ENCODE results near the gene COL23A1. TPM values are rescaled to one million over a fixed set of nuclear protein-coding genes. Genes with fewer than 3 reads are reported as not detected.

The COL23A1 gene
- polyA plus RNA-seq, 3 donors = 0.11 to 0.21 TPM; not detected in 1

DNA sequence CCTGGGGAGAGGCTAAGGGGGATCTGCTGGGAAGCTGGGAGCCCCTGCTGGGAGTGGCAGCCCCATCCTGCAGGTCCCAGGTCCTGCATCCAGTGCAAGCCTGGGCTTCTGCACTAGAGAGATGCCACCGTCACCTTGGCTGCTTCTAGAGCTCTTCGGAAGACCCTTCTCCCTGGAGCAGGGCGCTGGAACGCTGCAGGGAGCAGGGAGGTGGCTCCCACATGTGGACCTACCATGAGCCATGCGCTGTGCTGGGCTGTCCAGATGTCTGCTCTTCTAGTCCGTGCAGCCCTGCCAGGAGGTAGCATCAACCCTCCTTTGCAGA lies 266.7 kb downstream of the COL23A1 start:
- Histone ChIP-seq H3K4me3 (replicated peaks in 1 of 3; ENCODE audit: low read depth in 2 of 3, low read length in 3 of 3) (no peak overlapping the region), H3K36me3 (replicated peaks in 1 of 2; ENCODE audit: control insufficient read depth in 1 of 2, insufficient read depth in 2 of 2, low read length in 2 of 2) (no peaks in the 10 kb centered on the region), H3K27me3 (ENCODE audit: control insufficient read depth in 2 of 2, insufficient read depth in 2 of 2, low read length in 2 of 2) (no peaks in the 10 kb centered on the region), H2AFZ (ENCODE audit: insufficient read depth, low read depth, low read length, poor library complexity, severe bottlenecking) (no peak overlapping the region), H3K27ac (ENCODE audit: low read depth in 1 of 2, low read length in 2 of 2) (no peak overlapping the region), H4K20me1 (ENCODE audit: insufficient read depth, low read length) (no peaks in the 10 kb centered on the region), H3K4me2 (replicated peaks; ENCODE audit: extremely low read depth, low read length, poor library complexity, severe bottlenecking) (no peak overlapping the region), H3K9ac (ENCODE audit: insufficient read depth, low read length, poor library complexity, severe bottlenecking) (no peak overlapping the region), H3K4me1 (ENCODE audit: control insufficient read depth in 1 of 2, insufficient read depth in 2 of 2, low read length in 2 of 2) (peaks cover 6 to 8% of the 10 kb centered on the region in 2 donors), H3K9me3 (replicated peaks in 1 of 2; ENCODE audit: control insufficient read depth in 1 of 2, insufficient read depth in 1 of 2, low read length in 2 of 2) (peaks cover 0 to 5% of the 10 kb centered on the region in 2 donors), H3K79me2 (ENCODE audit: insufficient read depth, low read length) (no peaks in the 10 kb centered on the region)
- peaks cover 0 to 2% (median 0%) of the 10 kb centered on the region in 3 donors for H3K27me3 Mint-ChIP-seq (ENCODE audit: low read depth in 3 of 3)
- TF ChIP-seq, protein P1, sequence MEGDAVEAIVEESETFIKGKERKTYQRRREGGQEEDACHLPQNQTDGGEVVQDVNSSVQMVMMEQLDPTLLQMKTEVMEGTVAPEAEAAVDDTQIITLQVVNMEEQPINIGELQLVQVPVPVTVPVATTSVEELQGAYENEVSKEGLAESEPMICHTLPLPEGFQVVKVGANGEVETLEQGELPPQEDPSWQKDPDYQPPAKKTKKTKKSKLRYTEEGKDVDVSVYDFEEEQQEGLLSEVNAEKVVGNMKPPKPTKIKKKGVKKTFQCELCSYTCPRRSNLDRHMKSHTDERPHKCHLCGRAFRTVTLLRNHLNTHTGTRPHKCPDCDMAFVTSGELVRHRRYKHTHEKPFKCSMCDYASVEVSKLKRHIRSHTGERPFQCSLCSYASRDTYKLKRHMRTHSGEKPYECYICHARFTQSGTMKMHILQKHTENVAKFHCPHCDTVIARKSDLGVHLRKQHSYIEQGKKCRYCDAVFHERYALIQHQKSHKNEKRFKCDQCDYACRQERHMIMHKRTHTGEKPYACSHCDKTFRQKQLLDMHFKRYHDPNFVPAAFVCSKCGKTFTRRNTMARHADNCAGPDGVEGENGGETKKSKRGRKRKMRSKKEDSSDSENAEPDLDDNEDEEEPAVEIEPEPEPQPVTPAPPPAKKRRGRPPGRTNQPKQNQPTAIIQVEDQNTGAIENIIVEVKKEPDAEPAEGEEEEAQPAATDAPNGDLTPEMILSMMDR (IDR thresholded peaks at IDR 0.05) = no peak
- H3K27ac Mint-ChIP-seq = no peak overlapping the region
- H3K4me1 Mint-ChIP-seq = peaks cover 6% of the 10 kb centered on the region
- intact Hi-C loops (cut with micrococcal nuclease) = no loop called here
- no peak for DNase-seq
- no peak overlapping the region for H3K4me3 Mint-ChIP-seq
- H3K36me3 Mint-ChIP-seq = no peaks in the 10 kb centered on the region
- WGBS (ENCODE audit: insufficient coverage) = 89% methylated on average over 6 of the region's 6 CpGs
- peaks cover 0 to 5% (median 2%) of the 10 kb centered on the region in 7 donors for H3K9me3 Mint-ChIP-seq

- Histone ChIP-seq H3K27ac (ENCODE audit: low read depth in 1 of 2, low read length in 2 of 2) (no peak overlapping the region), H3K4me2 (replicated peaks; ENCODE audit: extremely low read depth, low read length, poor library complexity, severe bottlenecking) (no peak overlapping the region), H3K27me3 (ENCODE audit: control insufficient read depth in 2 of 2, insufficient read depth in 2 of 2, low read length in 2 of 2) (no peaks in the 10 kb centered on the region), H3K4me1 (ENCODE audit: control insufficient read depth in 1 of 2, insufficient read depth in 2 of 2, low read length in 2 of 2) (peaks cover 2 to 4% of the 10 kb centered on the region in 2 donors), H3K36me3 (replicated peaks in 1 of 2; ENCODE audit: control insufficient read depth in 1 of 2, insufficient read depth in 2 of 2, low read length in 2 of 2) (no peaks in the 10 kb centered on the region), H3K4me3 (replicated peaks in 1 of 3; ENCODE audit: low read depth in 2 of 3, low read length in 3 of 3) (no peak overlapping the region), H3K79me2 (ENCODE audit: insufficient read depth, low read length) (no peaks in the 10 kb centered on the region), H3K9me3 (replicated peaks in 1 of 2; ENCODE audit: control insufficient read depth in 1 of 2, insufficient read depth in 1 of 2, low read length in 2 of 2) (peaks cover 3 to 11% of the 10 kb centered on the region in 2 donors), H3K9ac (ENCODE audit: insufficient read depth, low read length, poor library complexity, severe bottlenecking) (no peak overlapping the region), H2AFZ (ENCODE audit: insufficient read depth, low read depth, low read length, poor library complexity, severe bottlenecking) (no peak overlapping the region), H4K20me1 (ENCODE audit: insufficient read depth, low read length) (no peaks in the 10 kb centered on the region)
- no peak overlapping the region for H3K4me3 Mint-ChIP-seq
- 87% methylated on average over 12 of the region's 14 CpGs for WGBS (ENCODE audit: insufficient coverage)
- intact Hi-C loops (cut with micrococcal nuclease) = no loop called here
- H3K4me1 Mint-ChIP-seq = peaks cover 2% of the 10 kb centered on the region
- H3K36me3 Mint-ChIP-seq = no peaks in the 10 kb centered on the region
- TF ChIP-seq, protein P1 (IDR thresholded peaks at IDR 0.05) = no peak
- H3K27me3 Mint-ChIP-seq (ENCODE audit: low read depth in 3 of 3) = peaks cover 0 to 2% (median 0%) of the 10 kb centered on the region in 3 donors
- no peak overlapping the region for H3K27ac Mint-ChIP-seq
- peaks cover 0 to 10% (median 6%) of the 10 kb centered on the region in 7 donors for H3K9me3 Mint-ChIP-seq
- DNase-seq = no peak
Observed at GRCh38 chr5:178322736-178323540, 267.3 kb downstream of the COL23A1 start.
